Activated effector memory CD4-positive, alpha-beta T cell treated with Interleukin-2 at 50 U/mL for 16 hours (primary cell): ENCODE data around the gene TSPYL2.

Source experiments
- DNase-seq: peaks from one replicate; pipeline ENCODE4 v3.0.0-alpha.2; 2020

The TSPYL2 gene

DNA sequence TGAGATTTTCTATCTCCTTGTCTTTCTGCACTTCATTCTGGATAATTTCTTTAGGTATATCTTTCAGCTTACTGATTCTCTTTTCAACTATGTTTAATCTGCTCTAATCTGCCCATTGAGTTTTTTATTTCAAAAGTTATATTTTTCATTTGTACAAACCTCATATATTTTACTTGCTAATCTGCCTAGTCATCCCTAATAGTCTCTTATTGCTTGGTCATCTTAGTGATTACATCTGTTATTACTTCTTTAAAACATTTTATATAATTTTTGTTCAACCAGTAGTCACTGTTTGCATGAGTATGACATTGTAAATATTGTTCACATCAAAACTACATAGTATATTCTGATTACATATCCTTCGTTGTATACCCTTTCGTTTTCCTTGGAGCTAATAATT is 44.2 kb downstream of the TSPYL2 start:
- no peak for DNase-seq

DNA sequence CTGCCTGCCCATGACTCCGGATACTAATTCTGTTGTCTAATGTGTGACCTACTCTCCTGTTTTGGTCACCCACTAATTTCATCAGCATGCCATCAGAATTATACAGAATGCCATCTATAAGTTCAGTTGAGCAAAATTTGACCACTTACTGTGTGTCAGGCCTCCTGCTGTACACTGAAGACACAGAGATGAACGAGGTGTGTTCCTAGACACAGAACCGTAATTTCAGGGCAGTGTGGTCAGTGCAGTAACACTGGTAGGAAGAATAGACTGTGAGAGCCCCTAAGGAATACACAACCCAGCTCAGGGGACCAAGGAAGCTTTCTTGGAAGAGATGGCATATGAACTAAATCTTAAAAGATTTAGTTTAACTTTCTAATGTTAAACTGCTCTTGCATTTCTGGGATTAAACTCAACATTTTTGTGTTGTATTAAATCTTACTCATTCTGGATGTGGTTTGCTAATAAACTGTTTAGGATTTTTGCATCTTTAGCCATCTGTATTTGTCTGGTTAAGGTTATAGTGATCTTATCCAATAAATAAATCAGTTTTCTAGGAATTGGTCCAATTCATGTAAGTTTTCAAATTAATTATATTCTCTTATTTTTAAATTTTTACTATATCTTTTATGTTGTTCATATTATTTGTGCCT is 46.1 kb downstream of the TSPYL2 start:
- DNase-seq = no peak

DNA sequence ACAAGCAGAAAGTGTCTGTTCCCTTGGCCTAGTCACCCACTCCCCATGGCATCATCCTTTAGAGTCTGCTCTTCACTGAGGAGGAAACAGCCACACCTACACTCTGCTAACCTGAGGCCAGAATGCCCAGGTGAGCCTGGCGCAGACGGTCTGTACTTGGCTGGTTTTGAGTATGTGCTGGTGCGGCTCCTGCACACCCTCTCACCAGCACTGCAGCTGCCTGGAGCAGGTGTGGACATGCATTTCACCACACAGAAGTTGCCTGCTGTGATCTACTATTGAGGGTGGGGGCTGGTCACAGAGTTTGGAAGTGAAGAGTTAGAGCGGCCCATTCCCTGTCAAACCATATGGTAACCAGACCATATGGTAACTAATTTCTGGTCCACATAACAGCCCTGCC is 51.2 kb downstream of the TSPYL2 start:
- no peak for DNase-seq

DNA sequence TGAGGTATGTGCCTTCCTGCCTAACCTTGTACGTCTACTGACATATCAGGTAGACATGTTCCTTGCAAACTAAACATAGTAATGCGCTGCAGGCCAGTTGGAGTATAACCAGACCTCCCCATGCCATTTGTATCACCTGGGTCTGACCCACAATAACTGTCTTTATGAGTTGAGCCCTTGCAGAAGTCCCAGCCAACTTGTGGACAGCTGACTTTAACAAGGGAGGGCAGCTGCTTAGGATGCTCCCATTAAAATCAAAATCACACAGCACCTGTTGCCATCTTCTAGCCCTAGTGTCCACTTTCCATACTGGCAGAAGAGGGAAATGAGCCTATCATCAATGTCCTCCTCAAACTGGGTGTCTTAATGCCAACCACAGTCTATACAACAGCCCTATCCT is 53.4 kb downstream of the TSPYL2 start:
- no peak for DNase-seq
